CD4-positive, alpha-beta T cell (primary cell): ENCODE measurements around the gene RNF212. TPM values are rescaled to one million over a fixed set of nuclear protein-coding genes. Genes with fewer than 3 reads are reported as not detected.

Source experiments
- ATAC-seq: fragments of 200-7000 bp; cut with Tn5 transposase; one replicate; pipeline ENCODE4 v1.10.0; 2022; ENCODE audit warnings: mild to moderate bottlenecking; ENCODE audit not compliant: poor library complexity
- CTCF ChIA-PET: fragments of 350-600 bp; sonication (Branson Sonifier 250); formaldehyde crosslinking; loops from one replicate; lab custom pipeline; 2021; ENCODE audit warnings: antibody characterized with exemption, inconsistent platforms; lab: Charles Lee
- POLR2A ChIA-PET: fragments of 350-600 bp; sonication (Branson Sonifier 250); formaldehyde crosslinking; loops from one replicate; lab custom pipeline; 2021; ENCODE audit warnings: antibody characterized with exemption, inconsistent platforms; lab: Charles Lee
- DNase-seq, 14 experiments: peaks; one replicate each; pipeline ENCODE4 v3.0.0-alpha.2; 2013 to 2020; ENCODE audit warnings: mixed read lengths in 2 of 14
- H3K27ac ChIP-seq, 2 donors: one replicate each; pipeline versions ENCODE4 v1.5.1 to v1.7.0; 2013; ENCODE audit warnings: low read length in 2 of 2, low read depth in 1 of 2, mild to moderate bottlenecking in 1 of 2
- H3K27me3 ChIP-seq, 2 experiments: 1 replicate in 1 of 2; 2 replicates in 1 of 2; pipeline versions ENCODE4 v1.6.1 to v1.7.0; 2013; ENCODE audit warnings: low read length in 2 of 2, control low read depth in 1 of 2, mild to moderate bottlenecking in 1 of 2, moderate library complexity in 1 of 2; ENCODE audit not compliant: insufficient read depth in 2 of 2, control insufficient read depth in 1 of 2
- H3K36me3 ChIP-seq: one replicate; pipeline ENCODE4 v1.6.1; 2013; ENCODE audit warnings: low read length, control low read depth; ENCODE audit not compliant: insufficient read depth
- H3K4me1 ChIP-seq: one replicate; pipeline ENCODE4 v1.6.1; 2013; ENCODE audit warnings: low read length, control low read depth; ENCODE audit not compliant: insufficient read depth
- H3K4me3 ChIP-seq: one replicate; pipeline ENCODE4 v1.5.1; 2013; ENCODE audit warnings: mild to moderate bottlenecking, low read length, moderate library complexity
- H3K9me3 ChIP-seq, 2 experiments: 1 replicate in 1 of 2; 2 replicates in 1 of 2; pipeline versions ENCODE4 v1.6.1 to v1.7.0; 2013; ENCODE audit warnings: low read length in 2 of 2, mild to moderate bottlenecking in 2 of 2, control low read depth in 1 of 2, moderate library complexity in 1 of 2; ENCODE audit not compliant: control insufficient read depth in 1 of 2, insufficient read depth in 1 of 2
- H3K27ac Mint-ChIP-seq: one replicate; pipeline ENCODE4 v1.8.0; 2020; ENCODE audit warnings: mixed read lengths
- H3K27me3 Mint-ChIP-seq: one replicate; pipeline ENCODE4 v1.8.0; 2021; ENCODE audit warnings: mixed read lengths
- H3K36me3 Mint-ChIP-seq: one replicate; pipeline ENCODE4 v1.8.0; 2021; ENCODE audit warnings: low read depth, mixed read lengths
- H3K4me1 Mint-ChIP-seq: one replicate; pipeline ENCODE4 v1.8.0; 2021; ENCODE audit warnings: low read depth, mixed read lengths
- H3K4me3 Mint-ChIP-seq: one replicate; pipeline ENCODE4 v1.8.0; 2020; ENCODE audit warnings: mild to moderate bottlenecking, mixed read lengths
- H3K9me3 Mint-ChIP-seq: one replicate; pipeline ENCODE4 v1.8.0; 2020; ENCODE audit warnings: mixed read lengths
- intact Hi-C, 2 experiments: fragments of 100-400 bp; cut with DNase I in 1 of 2; cut with micrococcal nuclease in 1 of 2; formaldehyde crosslinking; loops; one replicate each; pipeline versions ENCODE4 v1.15.1 to v1.9.0; 2023 to 2025; cut with DNase I, micrococcal nuclease
- total RNA-seq, 174 experiments: library from RNA in 2 of 174; stranded (reverse) in 2 of 174; gene quantifications; one replicate each; pipeline ENCODE4 v1.2.3 and lab custom pipeline; 2021 to 2026
- TF ChIP-seq, protein P1 (sequence below): fragments of 200-600 bp; IDR thresholded peaks from one replicate; pipeline ENCODE4 v1.8.0; 2022; ENCODE audit warnings: antibody characterized with exemption, mild to moderate bottlenecking

The RNF212 gene
- total RNA-seq, 2 experiments from 2014 or later: 5.6 to 8.3 TPM

- no peaks in the 10 kb centered on the region for H3K9me3 ChIP-seq
- H3K36me3 ChIP-seq: no peaks in the 10 kb centered on the region
- Mint-ChIP-seq H3K36me3 (no peaks in the 10 kb centered on the region), H3K4me1 (no peaks in the 10 kb centered on the region), H3K9me3 (no peaks in the 10 kb centered on the region), H3K27me3 (no peaks in the 10 kb centered on the region), H3K4me3 (no peak overlapping the region), H3K27ac (no peak overlapping the region)
- TF ChIP-seq, protein P1, sequence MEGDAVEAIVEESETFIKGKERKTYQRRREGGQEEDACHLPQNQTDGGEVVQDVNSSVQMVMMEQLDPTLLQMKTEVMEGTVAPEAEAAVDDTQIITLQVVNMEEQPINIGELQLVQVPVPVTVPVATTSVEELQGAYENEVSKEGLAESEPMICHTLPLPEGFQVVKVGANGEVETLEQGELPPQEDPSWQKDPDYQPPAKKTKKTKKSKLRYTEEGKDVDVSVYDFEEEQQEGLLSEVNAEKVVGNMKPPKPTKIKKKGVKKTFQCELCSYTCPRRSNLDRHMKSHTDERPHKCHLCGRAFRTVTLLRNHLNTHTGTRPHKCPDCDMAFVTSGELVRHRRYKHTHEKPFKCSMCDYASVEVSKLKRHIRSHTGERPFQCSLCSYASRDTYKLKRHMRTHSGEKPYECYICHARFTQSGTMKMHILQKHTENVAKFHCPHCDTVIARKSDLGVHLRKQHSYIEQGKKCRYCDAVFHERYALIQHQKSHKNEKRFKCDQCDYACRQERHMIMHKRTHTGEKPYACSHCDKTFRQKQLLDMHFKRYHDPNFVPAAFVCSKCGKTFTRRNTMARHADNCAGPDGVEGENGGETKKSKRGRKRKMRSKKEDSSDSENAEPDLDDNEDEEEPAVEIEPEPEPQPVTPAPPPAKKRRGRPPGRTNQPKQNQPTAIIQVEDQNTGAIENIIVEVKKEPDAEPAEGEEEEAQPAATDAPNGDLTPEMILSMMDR: no peak
- DNase-seq: no peak
- H3K27me3 ChIP-seq: no peaks in the 10 kb centered on the region
- POLR2A ChIA-PET: no interaction called here
- no peak for ATAC-seq
- CTCF ChIA-PET: no interaction called here
- intact Hi-C loops: no loop called here
- H3K4me3 ChIP-seq: no peak overlapping the region
- no peaks in the 10 kb centered on the region for H3K4me1 ChIP-seq
- no peak overlapping the region for H3K27ac ChIP-seq
Measured at GRCh38 chr4:1099684-1100335, 13.6 kb downstream of the RNF212 start.

- Mint-ChIP-seq H3K27me3 (no peaks in the 10 kb centered on the region), H3K4me3 (no peak overlapping the region), H3K27ac (no peak overlapping the region), H3K4me1 (no peaks in the 10 kb centered on the region), H3K36me3 (no peaks in the 10 kb centered on the region), H3K9me3 (no peaks in the 10 kb centered on the region)
- H3K27ac ChIP-seq: no peak overlapping the region
- DNase-seq: no peak
- no peaks in the 10 kb centered on the region for H3K9me3 ChIP-seq
- ATAC-seq: no peak
- H3K4me3 ChIP-seq: no peak overlapping the region
- no peaks in the 10 kb centered on the region for H3K4me1 ChIP-seq
- ChIA-PET CTCF (no interaction called here), POLR2A (no interaction called here)
- intact Hi-C loops: no loop called here
- H3K27me3 ChIP-seq: no peaks in the 10 kb centered on the region
- no peaks in the 10 kb centered on the region for H3K36me3 ChIP-seq
- TF ChIP-seq, protein P1: no peak
Measured at GRCh38 chr4:1099270-1099669, 14.1 kb downstream of the RNF212 start.

DNA sequence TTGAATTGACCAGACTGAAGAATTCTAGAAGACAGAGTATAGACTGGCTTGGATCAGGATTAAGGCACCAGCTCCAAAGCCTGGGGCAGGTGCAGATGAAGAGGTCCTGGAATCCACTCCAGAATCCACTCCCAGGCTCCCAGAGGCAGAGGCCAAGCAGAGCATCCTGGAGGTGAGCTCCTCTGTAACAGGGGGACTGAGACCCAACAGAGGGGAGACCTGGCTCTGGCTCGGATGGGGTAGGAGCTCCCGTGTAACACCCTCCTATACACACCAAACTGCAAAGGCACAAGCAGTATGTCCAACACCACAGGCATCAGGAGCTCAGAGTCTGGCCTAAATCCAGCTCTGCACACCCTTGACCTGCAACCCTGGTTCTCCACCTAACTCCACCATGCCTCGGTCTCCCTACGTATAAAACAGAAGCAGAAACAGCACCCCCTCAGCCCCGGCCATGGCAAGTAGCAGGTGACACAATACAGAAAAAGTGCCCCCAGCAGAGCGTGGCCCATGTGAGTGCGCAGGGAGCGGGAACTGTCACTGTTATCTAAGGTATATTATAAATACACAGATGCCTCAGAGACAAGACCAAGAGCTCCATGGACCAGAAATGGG lies 14.9 kb downstream of the RNF212 start:
- H3K4me3 Mint-ChIP-seq: no peak overlapping the region
- ATAC-seq: no peak
- H3K36me3 ChIP-seq: no peaks in the 10 kb centered on the region
- H3K4me3 ChIP-seq: no peak overlapping the region
- H3K4me1 ChIP-seq: no peaks in the 10 kb centered on the region
- H3K27ac Mint-ChIP-seq: no peak overlapping the region
- CTCF ChIA-PET: no interaction called here
- H3K9me3 ChIP-seq: no peaks in the 10 kb centered on the region
- H3K9me3 Mint-ChIP-seq: no peaks in the 10 kb centered on the region
- no peak for DNase-seq
- no peaks in the 10 kb centered on the region for H3K27me3 ChIP-seq
- POLR2A ChIA-PET: no interaction called here
- TF ChIP-seq, protein P1: no peak
- intact Hi-C loops: no loop called here
- H3K27me3 Mint-ChIP-seq: no peaks in the 10 kb centered on the region
- H3K4me1 Mint-ChIP-seq: no peaks in the 10 kb centered on the region
- no peak overlapping the region for H3K27ac ChIP-seq
- H3K36me3 Mint-ChIP-seq: no peaks in the 10 kb centered on the region
